HG03521 (cell line): ENCODE data around the gene LGALS8.
"Not testable (repeated sequence)": the region's sequence is repeated elsewhere in the genome, so short reads cannot be mapped to it uniquely, and the experiment has no call there.

Source experiments
- ATAC-seq: cut with Tn5 transposase; IDR thresholded peaks from one replicate; pipeline ENCODE4 v1.9.1; 2021; ENCODE audit warnings: mild to moderate bottlenecking, moderate library complexity; ENCODE audit not compliant: unreplicated experiment

The LGALS8 gene

DNA sequence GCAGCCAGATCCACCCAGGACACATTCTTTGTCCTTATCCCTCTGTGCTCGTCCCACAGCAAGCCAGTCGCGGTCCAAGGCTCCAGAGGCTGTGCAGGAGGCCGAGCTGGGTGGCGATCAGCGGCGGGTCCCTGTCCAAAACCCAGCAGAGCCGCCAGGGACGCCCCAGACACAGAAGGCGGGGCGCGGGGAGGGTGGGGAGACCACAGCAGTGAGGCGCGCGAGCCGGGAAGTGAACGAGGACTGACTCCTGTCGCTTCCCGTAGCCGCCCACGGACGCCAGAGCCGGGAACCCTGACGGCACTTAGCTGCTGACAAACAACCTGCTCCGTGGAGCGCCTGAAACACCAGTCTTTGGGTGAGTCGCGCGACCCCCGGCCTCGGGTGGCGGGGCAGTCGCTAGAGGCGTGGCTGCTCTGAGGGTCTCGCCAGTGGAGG, at the start of gene LGALS8:
LGALS8 (plus strand) TSS at position 279 of the 438 bp plus-strand sequence. CDS start 2,089 bp downstream, outside the sequence.
- peak; percentile 57 for ATAC-seq

DNA sequence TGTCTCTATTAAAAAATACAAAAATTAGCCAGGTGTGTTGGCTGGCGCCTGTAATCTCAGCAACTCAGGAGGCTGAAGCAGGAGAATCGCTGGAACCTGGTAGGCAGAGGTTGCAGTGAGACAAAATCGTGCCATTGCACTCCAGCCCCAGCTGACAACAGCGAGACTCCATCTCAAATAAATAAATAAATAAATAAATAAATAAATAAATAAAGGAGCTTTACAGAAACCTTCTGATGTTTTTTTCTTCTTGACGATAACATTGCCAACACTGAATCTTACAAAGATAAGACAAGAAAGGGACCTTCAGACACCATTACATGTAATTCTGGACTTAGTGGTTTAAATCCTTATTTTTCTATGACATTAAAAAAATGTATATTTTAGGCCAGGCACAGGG, 47.8 kb upstream of the LGALS8 start:
- no peak for ATAC-seq

DNA sequence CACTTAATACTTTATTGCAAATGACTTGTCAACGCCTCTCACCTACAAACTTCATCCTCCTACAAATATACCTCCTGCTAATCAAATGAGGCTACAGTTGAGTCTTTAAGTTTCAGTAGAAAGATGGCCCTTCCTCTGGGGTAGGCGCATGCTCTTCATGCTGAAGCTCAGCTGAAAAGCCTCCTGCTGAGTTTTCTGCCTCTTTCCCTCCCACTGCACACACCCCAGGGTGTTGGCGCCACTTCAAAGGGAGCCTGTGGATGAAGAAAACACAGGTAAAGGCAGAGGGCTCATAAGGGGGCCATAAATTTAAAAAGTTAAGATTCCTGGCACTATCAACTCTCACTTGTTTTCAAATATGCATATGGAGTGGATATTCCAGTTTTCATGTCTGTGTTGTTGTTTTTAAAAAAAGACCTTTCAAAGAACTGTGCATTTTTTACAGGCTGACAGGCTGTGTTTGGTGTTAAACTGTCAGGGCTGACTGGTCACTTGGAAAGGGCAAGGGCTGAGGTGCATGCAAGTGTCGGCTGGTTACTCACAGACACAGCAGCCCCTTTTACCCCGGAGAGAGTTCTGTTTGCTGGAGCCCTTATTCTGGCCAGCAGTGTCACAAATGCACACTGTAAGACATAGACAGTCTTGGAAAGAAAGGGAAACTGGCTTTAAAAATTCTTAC, 42.9 kb upstream of the LGALS8 start:
- ATAC-seq, result no peak

DNA sequence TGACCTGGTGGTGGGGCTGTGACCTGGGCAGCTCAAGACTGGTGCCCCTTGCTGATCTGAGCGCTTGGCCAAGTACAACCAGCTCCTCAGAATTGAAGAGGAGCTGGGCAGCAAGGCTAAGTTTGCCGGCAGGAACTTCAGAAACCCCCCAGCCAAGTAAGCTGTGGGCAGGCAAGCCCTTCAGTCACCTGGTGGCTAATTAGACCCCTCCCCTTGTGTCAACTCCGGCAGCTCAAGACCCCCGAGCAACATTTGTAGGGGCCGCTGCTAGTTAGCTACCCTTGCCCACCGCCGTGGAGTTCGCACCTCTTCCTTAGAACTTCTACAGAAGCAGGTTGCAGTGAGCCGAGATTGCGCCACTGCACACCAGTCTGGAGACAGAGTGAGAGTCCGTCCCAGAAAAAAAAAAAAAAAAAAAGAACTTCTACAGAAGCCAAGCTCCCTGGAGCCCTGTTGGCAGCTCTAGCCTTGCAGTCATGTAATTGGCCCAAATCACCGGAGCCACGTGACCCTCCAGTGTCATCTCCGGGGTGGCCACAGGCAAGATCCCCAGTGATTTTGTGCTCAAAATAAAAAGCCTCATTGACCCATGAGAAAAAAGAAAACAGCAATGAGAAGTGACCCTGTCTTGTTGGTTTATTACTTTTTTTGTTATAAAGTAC, 39.3 kb upstream of the LGALS8 start:
- ATAC-seq, result no peak

DNA sequence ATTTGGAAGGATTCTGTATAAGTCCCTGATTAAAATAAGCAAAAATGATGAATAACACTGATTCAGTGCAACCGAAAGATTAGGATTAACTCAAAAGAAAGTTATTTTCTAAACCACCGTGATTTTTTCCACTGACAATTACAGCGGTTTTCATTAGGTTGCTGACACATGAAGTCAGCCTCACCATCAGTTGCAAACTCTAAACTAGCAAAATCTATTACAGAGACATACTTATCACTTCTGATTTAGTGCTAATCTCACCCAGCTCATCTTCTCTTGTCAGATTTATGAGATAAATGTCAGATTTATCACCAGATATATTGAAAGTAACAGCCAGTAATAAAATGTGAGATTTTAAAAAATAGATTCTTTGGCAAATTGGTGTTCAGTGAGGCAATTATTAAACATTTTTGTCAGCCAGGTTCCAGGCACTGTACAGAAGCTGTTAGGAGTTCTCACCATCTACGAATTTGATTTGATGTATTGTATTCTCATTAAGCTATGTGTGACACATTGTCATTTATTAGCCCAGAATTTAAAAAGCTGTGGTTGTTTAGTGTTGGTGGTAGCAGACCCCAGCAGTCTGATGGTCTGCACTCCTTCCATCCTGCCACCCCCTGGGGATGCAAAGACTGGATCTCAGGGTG, 37.3 kb upstream of the LGALS8 start:
- no peak for ATAC-seq

DNA sequence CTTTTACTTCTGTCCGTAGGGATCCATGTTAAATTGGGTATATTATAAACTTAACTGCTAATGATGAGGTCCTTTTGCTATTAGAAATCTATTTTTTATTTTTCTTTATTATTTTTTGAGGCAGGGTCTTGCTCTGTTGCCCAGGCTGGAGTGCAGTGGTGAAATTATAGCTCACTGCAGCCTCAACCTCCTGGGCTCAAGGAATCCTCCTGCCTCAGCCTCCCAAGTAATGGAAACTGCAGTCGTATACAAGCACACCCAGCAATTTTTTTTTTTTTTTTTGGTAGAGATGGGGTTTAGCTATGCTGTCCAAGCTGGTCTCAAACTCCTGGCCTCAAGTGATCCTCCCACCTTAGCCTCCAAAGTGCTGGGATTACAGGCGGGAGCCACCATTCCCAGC, 34.6 kb upstream of the LGALS8 start:
- ATAC-seq, result not testable (repeated sequence)

DNA sequence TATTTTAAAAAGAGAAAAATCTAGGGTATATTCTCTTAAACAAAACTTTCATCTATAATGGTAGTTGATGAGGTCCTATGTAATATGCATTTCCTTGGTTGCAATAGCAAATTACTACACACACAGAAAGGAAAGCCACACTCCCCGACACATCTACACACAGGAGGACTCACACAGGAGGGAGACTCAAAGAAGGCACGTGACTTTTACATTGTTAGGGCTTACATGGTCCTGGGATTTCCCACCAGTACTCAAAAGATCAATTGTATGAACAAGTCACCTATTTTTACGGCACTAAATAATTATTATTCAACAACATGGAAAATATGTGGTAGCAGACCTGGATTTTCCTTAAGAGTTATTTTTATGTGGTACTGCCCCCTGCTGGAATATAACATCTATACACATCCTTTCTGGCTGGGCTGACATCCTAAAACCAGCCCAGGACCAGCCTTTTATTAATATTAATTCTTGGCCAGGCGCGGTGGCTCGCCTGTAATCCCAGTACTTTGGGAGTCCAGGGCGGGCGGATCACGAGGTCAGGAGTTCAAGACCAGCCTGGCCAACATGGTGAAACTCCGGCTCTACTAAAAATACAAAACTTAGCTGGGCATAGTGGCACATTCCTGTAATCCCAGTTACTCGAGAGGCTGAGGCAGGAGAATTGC, 33.9 kb upstream of the LGALS8 start:
- ATAC-seq, result no peak

DNA sequence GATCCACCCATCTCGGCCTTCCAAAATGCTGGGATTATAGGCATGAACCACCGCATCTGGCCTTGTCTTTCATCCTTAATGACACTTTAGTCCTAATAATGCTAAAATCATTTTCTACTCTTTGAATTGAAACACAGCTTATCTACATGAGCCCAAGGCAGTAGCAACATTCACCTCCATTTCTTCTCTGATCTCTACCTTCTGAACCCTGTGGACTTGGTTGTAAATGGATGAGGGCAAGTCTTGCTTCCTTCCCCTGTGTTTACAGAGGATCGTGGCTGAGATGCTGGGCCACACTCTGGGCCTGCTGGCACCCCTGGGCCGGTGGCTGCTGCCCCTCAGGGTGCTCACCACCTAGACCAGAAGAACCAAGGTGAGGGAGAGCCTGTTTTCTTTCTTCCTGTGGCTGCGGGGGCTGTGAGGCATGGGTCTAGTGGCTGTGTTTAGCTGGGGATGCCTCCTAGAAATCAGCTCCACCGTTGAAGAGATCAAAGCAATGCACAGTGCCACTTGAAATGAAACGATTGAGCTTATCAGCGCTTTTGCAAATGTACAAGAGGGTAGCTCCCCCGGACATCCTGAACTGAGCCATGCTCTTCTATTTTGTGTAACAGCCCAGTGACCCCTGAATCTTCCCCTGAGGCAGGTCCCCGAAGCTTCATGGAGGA, 32.2 kb upstream of the LGALS8 start:
- ATAC-seq, result no peak

DNA sequence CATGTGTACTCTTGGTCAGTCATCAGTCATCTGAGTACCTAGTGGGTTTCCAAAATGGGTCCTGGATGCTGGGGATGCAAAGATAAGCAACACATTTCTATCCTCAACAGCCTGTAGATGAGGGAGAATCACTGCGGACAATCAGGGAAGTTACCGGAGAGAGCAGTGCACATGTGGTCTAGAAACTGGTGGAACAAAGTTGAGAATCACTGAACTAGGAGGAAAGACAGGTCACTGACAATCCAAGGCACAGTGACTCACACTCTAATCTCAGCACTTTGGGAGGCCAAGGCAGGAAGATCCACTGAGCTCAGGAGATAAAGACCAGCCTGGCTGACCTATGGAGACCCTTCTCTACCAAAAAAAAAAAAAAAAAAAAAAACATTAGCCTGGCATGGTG, 31.4 kb upstream of the LGALS8 start:
- ATAC-seq, result no peak

DNA sequence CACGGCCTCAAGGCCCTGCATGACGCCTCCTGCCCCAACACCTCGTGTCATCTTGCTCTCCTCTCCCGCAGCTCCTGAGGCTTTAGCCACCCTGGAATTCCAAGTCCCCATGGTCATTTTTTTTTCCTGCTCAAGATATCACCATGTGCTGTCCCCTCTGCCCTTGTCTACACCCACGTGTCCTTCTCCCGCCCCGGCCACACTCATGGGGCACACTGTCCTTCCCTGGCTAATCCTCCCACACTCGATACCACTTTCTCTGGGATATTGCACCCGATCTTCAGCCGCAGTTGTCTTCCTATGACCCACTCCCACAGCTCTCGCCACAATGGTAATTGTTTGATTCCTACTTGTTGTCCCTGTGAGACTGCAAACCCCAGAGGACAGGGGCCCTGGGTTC, 29.7 kb upstream of the LGALS8 start:
- ATAC-seq, result no peak

DNA sequence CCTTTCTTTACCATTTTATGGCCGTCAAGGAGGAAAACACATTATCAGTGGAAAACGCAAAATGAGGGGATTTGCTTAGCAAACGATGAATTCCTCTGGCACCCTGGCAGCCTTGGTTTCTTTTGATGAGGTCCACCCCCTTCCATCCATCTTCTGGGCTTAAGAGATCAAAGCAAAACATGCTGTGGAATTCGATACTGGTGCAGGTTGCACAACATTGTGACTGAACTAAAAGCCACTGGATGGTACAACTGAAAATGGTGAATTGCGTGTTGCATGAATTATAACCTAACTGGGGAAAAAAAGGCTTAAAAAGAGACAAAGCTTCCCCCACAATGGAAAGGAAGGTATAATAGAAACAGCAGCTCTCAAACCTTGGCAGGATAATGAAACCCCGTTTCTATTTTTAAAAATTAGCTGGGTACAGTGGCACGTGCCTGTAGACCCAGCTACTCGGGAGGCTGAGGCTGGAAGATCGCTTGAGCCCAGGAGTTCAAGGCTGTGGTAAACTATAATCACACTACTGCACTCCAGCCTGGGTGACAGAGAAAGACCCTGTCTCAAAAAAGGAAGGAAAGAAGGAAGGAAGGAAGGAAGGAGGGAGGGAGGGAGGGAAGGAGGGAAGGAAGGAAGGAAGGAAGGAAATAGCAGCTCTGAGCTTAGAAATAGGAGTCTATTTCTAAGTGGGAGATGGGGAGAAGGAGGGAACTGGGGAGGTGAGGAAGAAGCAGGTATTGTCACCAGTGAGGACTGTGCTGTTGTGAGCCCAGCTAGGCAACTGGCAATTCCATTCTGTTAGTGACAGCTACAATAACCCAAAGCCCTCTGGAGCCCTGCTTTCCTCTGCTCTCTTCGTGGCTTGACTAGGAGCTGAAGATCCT, 29.0 kb upstream of the LGALS8 start:
- ATAC-seq, result no peak

DNA sequence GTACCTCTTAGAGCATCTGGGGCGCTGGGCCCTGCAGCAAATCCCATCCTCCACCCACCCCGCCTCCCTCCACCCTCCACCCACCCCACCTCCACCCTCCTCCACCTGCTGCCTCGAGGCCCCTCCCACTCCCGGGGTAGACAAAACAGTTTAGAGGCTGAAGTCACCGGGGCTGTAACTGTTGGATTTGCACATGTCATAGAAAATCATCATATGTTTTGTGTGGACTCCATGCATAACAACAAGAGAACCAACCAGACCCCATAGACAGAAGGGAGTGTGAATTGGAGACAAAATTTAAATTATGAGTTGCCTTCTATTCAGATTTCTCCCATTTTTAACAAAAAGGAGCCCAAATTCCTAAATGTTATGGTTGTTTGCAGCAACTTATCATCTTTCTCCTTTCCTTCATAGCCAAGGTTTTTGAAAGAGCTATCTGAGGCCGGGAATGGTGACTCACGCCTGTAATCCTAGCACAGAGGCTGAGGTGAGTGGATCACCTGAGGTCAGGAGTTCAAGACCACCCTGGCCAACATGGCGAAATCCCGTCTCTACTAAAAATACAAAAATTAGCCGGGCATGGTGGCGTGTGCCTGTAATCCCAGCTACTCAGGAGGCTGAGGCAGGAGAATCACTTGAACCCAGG, 28.2 kb upstream of the LGALS8 start:
- no peak for ATAC-seq

DNA sequence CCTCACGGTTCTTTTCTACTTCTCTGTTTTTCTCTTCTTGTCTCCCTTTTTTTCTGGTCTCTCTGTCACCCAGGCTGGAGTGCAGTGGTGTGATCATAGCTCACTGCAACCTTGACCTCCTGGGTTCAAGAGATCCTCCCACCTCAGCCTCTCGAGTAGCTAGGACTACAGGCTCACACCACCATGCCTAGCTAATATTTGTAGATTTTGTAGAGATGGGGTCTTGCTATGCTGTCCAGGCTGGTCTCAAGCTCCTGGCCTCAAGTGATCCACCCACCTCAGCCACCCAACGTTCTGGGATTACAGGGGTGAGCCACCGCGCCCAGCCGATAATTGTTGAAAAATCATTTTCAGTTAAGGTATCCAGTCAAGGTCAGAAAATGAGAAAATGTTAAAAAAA, 25.9 kb upstream of the LGALS8 start:
- ATAC-seq, result no peak

DNA sequence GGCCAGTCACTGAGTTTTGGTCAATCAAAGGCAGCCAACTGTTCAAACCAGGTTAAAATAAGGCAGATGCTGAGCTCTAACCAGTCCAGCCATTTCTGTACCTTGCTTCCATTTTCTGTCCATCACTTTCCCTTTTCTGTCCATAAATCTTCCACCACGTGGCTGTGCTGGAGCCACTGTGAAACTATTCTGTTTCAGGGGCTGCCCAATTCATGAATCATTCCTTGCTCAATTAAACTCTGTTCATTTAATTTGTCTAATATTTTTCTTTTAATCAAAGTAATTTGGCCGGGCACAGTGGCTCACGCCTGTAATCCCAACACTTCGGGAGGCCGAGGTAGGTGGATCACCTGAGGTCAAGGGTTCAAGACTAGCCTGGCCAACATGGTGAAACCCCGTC, 22.7 kb upstream of the LGALS8 start:
- ATAC-seq, result no peak

DNA sequence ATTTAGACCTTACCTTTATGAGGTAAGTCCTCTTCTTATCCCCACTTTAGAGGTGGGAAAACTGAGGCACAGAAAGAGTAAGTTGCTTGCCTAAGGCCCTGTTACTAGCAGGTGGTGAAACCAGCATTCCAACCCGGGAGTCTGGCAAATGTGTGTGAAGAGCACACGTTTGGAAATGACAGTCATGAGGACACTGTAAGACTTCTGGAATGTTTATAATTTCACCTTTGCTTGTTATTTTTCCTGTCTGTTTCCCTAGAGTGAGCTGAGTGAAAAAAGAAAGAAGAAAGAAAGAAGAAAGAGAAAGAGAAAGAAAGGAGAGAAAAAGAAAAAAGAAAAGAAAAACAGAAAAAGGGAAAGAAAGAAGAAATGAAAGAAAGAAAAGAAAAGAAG, 21.2 kb upstream of the LGALS8 start:
- no peak for ATAC-seq

DNA sequence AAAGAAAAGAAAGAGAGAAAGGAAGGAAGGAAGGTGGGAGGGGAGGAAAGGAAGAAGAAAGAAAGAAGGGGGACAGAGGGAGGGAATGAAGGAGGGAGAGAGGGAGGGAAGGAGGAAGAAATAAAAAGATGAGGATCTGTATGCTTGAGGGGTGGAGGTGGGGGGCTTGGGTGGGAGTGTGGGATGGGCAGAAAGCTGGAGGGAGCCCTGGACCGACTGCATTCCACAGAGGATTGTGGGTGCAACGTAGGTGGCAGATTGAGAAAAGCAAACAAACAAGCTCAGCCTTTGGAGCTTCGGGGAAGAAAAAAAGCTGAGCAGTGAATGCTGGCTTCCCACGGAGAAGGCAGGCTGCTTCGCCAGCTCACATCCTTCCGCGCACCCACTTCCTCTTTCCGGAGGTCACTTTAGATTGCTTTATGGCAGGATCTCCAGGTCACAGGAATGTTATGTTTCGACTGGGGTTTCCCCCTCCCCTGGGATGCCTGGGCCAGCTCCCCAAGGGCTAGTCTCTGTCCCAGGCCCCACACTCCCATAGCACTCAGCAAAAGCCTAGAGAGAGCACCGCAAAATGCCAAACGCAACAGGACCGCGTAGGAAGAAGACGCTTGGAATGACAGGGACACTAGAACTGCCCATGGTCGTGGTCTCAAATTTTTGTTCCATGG, 20.7 kb upstream of the LGALS8 start:
- no peak for ATAC-seq

DNA sequence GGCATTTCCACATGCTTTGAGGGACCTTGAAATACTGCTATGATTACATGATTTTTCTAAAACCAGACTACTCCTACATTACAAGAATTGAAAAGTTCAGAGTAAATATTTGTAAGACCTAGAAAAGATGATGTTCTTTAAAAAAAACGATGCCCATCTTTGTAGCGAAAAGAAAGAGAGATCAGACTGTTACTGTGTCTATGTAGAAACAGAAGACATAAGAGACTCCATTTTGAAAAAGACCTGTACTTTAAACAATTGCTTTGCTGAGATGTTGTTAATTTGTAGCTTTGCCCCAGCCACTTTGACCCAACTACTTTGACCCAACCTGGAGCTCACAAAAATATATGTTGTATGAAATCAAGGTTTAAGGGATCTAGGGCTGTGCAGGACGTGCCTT, 19.4 kb upstream of the LGALS8 start:
- not testable (repeated sequence) for ATAC-seq

DNA sequence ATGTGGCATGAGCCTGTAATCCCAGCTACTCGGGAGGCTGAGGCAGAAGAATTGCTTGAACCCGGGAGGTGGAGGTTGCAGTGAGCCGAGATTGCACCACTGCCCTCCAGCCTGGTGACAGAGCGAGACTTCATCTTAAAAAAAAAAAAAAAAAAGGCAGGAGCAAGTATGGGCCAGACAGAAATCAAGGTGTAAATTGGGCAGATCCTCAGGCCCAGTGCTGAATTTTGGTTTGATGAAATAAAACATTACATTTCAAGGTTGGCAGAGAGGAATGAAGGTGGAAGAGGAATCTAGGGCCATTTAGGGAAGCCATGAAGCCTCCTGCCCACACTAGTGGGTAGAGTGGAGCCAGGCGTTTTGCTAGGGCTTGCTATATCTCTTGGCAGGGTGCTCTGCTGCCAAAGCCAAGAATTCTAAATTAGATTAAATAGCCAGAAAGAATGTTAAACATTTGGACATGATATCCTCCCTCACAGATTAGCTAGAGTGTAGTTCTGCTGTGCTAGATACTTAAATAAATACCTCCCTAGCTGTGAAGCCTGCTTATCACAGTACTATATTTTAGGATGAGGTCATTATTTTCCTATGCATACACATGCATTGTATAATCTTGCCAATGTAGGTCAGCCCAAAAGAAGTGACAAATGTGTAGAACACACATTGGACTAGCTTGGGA, 16.6 kb upstream of the LGALS8 start:
- ATAC-seq, result no peak
